Natural killer cell treated with Interleukin-12 subunit alpha and Interleukin-12 subunit beta and Interleukin-15 and Interleukin-18, amount 100 ng/mL, for 72 hours (primary cell): Measurements from ENCODE around the gene SNUPN. TPM values are rescaled to one million over a fixed set of nuclear protein-coding genes. Genes with fewer than 3 reads are reported as not detected.
"Not testable (repeated sequence)": the region's sequence is repeated elsewhere in the genome, so short reads cannot be mapped to it uniquely, and the experiment has no call there.

Source experiments
- ATAC-seq, 2 donors: fragments of 150-1000 bp; cut with Tn5 transposase in 1 of 2; sonication (Bioruptor Pico), chemical (Tn5 transposase) in 1 of 2; 2 replicates each; pipeline ENCODE4 v1.10.0; 2021
- DNase-seq: peaks from one replicate; pipeline ENCODE4 v3.0.0; 2022; ENCODE audit warnings: low spot score
- H3K27ac Mint-ChIP-seq, 2 donors: 1 replicate in 1 of 2; 2 replicates in 1 of 2; pipeline ENCODE4 v1.8.0; 2022; ENCODE audit warnings: mixed read lengths in 2 of 2, mild to moderate bottlenecking in 1 of 2, moderate library complexity in 1 of 2
- H3K27me3 Mint-ChIP-seq, 2 donors: 1 replicate in 1 of 2; 2 replicates in 1 of 2; pipeline ENCODE4 v1.8.0; 2022; ENCODE audit warnings: mixed read lengths in 2 of 2
- H3K36me3 Mint-ChIP-seq: one replicate; pipeline ENCODE4 v1.8.0; 2022; ENCODE audit warnings: mixed read lengths
- H3K4me1 Mint-ChIP-seq, 2 donors: 1 replicate in 1 of 2; 2 replicates in 1 of 2; pipeline ENCODE4 v1.8.0; 2022; ENCODE audit warnings: low read depth in 2 of 2, mixed read lengths in 2 of 2, mild to moderate bottlenecking in 1 of 2
- H3K4me3 Mint-ChIP-seq: one replicate; pipeline ENCODE4 v1.8.0; 2022; ENCODE audit warnings: mixed read lengths
- H3K9me3 Mint-ChIP-seq: 2 replicates; pipeline ENCODE4 v1.8.0; 2022; ENCODE audit warnings: mixed read lengths
- total RNA-seq, 2 donors: library from RNA; stranded (reverse); gene quantifications; one replicate each; pipeline ENCODE4 v1.2.3, GENCODE V29; 2022

Gene SNUPN
- total RNA-seq, 2 donors from 2014 or later, result 15.5 to 26.7 TPM

GRCh38 chr15:75636026-75636425 lies 10.5 kb upstream of the SNUPN start:
- DNase-seq, result no peak
- no peaks in the 10 kb centered on the region for H3K27me3 Mint-ChIP-seq
- H3K4me1 Mint-ChIP-seq, result peaks cover 23 to 29% of the 10 kb centered on the region in 2 donors
- peaks cover 12% of the 10 kb centered on the region for H3K36me3 Mint-ChIP-seq
- no peak overlapping the region for H3K4me3 Mint-ChIP-seq
- H3K9me3 Mint-ChIP-seq, result no peaks in the 10 kb centered on the region
- ATAC-seq, result no peak
- H3K27ac Mint-ChIP-seq, result no peak overlapping the region

GRCh38 chr15:75633922-75634321 lies 8.4 kb upstream of the SNUPN start:
- not testable (repeated sequence) for H3K4me3 Mint-ChIP-seq, H3K27me3 Mint-ChIP-seq, DNase-seq, H3K36me3 Mint-ChIP-seq, H3K9me3 Mint-ChIP-seq, ATAC-seq, H3K27ac Mint-ChIP-seq
- H3K4me1 Mint-ChIP-seq, result peaks cover 16 to 18% of the 10 kb centered on the region in 2 donors

- ATAC-seq, result no peak
- H3K36me3 Mint-ChIP-seq, result no peaks in the 10 kb centered on the region
- no peaks in the 10 kb centered on the region for H3K27me3 Mint-ChIP-seq
- H3K4me3 Mint-ChIP-seq, result no peak overlapping the region
- H3K4me1 Mint-ChIP-seq, result no peaks in the 10 kb centered on the region
- no peak overlapping the region for H3K27ac Mint-ChIP-seq
- no peak for DNase-seq
- H3K9me3 Mint-ChIP-seq, result no peaks in the 10 kb centered on the region
Measured at GRCh38 chr15:75631935-75632334, 6.4 kb upstream of the SNUPN start.

- H3K9me3 Mint-ChIP-seq, result no peaks in the 10 kb centered on the region
- no peaks in the 10 kb centered on the region for H3K36me3 Mint-ChIP-seq
- H3K27me3 Mint-ChIP-seq, result no peaks in the 10 kb centered on the region
- peaks cover 26 to 27% of the 10 kb centered on the region in 2 donors for H3K4me1 Mint-ChIP-seq
- DNase-seq, result no peak
- ATAC-seq, result no peak
- H3K27ac Mint-ChIP-seq, result peak overlapping the region in 1 of 2 donors; percentile 74
- H3K4me3 Mint-ChIP-seq, result no peak overlapping the region
Measured at GRCh38 chr15:75622505-75622904, 3.0 kb downstream of the SNUPN start.

- Mint-ChIP-seq H3K4me3 (no peak overlapping the region), H3K27me3 (no peaks in the 10 kb centered on the region), H3K36me3 (peaks cover 2% of the 10 kb centered on the region), H3K4me1 (peaks cover 19 to 20% of the 10 kb centered on the region in 2 donors), H3K27ac (peak overlapping the region; percentile 10 to 74), H3K9me3 (no peaks in the 10 kb centered on the region)
- DNase-seq (no peak), ATAC-seq (no peak)
Measured at GRCh38 chr15:75620841-75621391, 4.6 kb downstream of the SNUPN start.

DNA sequence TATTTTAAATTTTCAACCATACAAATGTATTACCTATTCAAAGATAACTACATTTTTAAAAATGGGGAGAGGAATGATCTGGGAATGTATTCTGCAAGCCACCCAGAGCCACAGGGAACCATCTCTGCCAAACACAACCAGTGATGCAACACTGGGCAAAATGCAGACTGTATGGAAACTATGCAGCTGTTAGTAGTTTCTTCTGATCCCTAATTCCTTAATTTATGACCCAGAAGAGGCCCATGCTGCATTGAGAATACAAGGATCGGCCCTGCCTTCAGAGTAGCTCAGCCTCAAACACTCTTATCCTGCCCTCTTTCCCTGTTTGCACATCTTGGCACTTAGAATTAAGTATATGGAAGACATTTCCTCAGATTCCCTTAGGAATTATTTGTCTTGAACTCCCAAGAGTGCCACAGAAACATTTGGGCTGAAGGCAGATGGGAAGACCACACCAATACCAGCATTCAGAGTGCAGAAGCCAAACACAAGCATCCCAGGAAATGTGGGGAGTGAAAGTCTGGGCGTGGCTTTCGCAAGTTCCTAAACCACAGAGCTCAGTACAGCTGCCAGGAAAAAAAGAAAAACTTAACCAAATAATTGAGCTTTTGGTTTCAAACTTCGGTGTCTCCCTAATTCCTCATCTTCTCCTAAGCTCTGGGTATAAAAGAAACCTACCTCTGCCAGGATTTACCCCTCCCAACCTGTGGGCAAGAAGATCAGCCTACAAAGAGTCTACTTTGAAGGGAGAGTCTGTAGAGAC lies 5.3 kb downstream of the SNUPN start:
- H3K27me3 Mint-ChIP-seq, result no peaks in the 10 kb centered on the region
- H3K36me3 Mint-ChIP-seq, result peaks cover 9% of the 10 kb centered on the region

GRCh38 chr15:75616766-75617165 lies 8.8 kb downstream of the SNUPN start:
- no peak overlapping the region for H3K27ac Mint-ChIP-seq
- no peaks in the 10 kb centered on the region for H3K9me3 Mint-ChIP-seq
- H3K4me3 Mint-ChIP-seq, result no peak overlapping the region
- H3K36me3 Mint-ChIP-seq, result peaks cover 23% of the 10 kb centered on the region
- no peak for ATAC-seq
- peaks cover 17% of the 10 kb centered on the region in 2 donors for H3K4me1 Mint-ChIP-seq
- H3K27me3 Mint-ChIP-seq, result no peaks in the 10 kb centered on the region
- DNase-seq, result no peak

More for the DNA sequence above, 5.3 kb downstream of the SNUPN start:
- ATAC-seq, result no peak
- no peak overlapping the region for H3K4me3 Mint-ChIP-seq
- no peak for DNase-seq
- peak overlapping the region; percentile 10 to 74 for H3K27ac Mint-ChIP-seq
- peaks cover 17 to 20% of the 10 kb centered on the region in 2 donors for H3K4me1 Mint-ChIP-seq
- no peaks in the 10 kb centered on the region for H3K9me3 Mint-ChIP-seq

GRCh38 chr15:75606711-75607699 lies 18.5 kb downstream of the SNUPN start:
- no peak for DNase-seq
- peak overlapping the region; percentile 77 to 86 for H3K27ac Mint-ChIP-seq
- peak; percentile 59 to 77 for ATAC-seq
- H3K4me1 Mint-ChIP-seq, result peaks cover 32 to 34% of the 10 kb centered on the region in 2 donors
- H3K27me3 Mint-ChIP-seq, result no peaks in the 10 kb centered on the region
- H3K4me3 Mint-ChIP-seq, result peak overlapping the region; percentile 72
- no peaks in the 10 kb centered on the region for H3K9me3 Mint-ChIP-seq
- peaks cover 11% of the 10 kb centered on the region for H3K36me3 Mint-ChIP-seq

DNA sequence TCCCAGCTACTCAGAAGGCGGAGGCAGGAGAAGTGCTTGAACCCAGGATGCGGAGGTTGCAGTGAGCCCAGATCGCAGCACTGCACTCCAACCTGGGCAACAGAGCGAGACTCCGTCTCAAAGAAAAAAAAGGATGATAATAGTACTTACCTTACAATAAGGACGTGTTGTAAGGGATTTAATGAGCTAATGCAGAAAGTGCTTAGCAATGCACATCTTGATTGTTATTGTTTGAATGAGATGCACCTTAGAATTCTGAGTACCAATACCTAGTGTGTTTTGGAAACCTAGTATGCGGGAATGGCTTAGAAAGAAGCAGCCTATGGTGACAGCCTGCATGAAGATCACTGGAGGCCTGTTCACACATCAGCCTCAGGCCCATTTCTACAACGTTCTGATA lies 19.5 kb downstream of the SNUPN start:
- Mint-ChIP-seq H3K9me3 (no peaks in the 10 kb centered on the region), H3K36me3 (peaks cover 10% of the 10 kb centered on the region), H3K4me1 (peaks cover 32 to 34% of the 10 kb centered on the region in 2 donors), H3K27me3 (no peaks in the 10 kb centered on the region), H3K4me3 (peak overlapping the region; percentile 72), H3K27ac (peak overlapping the region; percentile 77 to 86)
- ATAC-seq, result no peak
- no peak for DNase-seq

DNA sequence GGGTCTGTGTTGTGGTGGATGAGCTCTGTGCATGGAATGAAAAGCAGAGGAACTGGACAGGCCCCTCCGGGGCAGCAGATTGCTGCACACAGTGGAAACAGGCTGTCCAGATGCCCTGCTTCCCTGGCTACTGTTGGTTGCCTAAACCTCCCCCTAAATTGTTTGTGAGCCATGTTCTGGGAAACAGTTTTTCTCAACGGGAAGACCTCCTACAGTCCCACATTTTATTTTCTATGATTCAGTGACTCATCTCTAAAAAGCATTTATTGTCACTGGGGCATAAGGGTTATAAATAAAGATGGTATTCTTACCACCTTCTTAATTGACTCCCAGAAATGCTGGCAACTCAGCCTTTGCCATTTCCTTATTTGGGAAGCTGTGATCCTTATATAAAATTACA lies 26.1 kb downstream of the SNUPN start:
- Mint-ChIP-seq H3K27me3 (no peaks in the 10 kb centered on the region), H3K4me3 (no peak overlapping the region), H3K27ac (peak overlapping the region in 1 of 2 donors; percentile 76), H3K4me1 (peaks cover 25 to 28% of the 10 kb centered on the region in 2 donors), H3K9me3 (no peaks in the 10 kb centered on the region), H3K36me3 (peaks cover 11% of the 10 kb centered on the region)
- no peak for ATAC-seq
- no peak for DNase-seq

- DNase-seq, result no peak
- peak overlapping the region; percentile 76 to 90 for H3K27ac Mint-ChIP-seq
- no peaks in the 10 kb centered on the region for H3K9me3 Mint-ChIP-seq
- H3K4me1 Mint-ChIP-seq, result peaks cover 25 to 28% of the 10 kb centered on the region in 2 donors
- H3K27me3 Mint-ChIP-seq, result no peaks in the 10 kb centered on the region
- ATAC-seq, result no peak
- H3K4me3 Mint-ChIP-seq, result peak overlapping the region; percentile 39
- peaks cover 11% of the 10 kb centered on the region for H3K36me3 Mint-ChIP-seq
Measured at GRCh38 chr15:75598361-75598760, 27.2 kb downstream of the SNUPN start.

DNA sequence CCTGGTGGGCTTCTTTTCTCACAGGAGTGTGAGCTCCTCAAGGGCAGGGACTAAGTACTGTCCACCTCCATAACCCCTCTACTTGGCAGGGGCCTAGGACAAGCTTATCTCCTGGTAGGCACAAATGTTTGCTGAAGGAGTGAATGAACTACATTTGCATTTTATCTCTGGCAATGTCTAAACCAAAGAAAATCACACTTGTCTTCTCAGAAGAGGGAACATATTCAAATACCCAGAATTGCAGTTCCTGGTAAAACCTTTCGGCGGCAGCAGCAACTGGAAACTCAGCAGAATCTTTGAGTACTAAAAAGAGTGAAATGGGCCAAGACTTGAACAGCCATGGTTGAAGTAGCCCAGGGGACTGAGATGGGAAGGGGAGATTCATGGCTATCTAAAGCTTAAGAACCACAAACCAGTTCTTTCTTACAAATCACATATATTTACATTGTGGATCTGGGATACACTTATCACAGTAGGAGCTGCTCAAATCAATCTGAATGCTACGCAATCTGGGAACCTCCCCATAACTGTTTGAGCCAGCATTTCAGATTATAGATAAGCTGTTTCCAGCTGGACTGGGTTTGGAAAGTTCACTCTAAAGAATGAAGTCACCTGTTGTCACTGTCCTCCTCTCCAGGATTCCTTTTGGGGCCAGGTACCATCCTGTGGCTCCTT lies 27.7 kb downstream of the SNUPN start:
- DNase-seq, result peak; percentile 64
- Mint-ChIP-seq H3K4me1 (peaks cover 25 to 28% of the 10 kb centered on the region in 2 donors), H3K4me3 (peak overlapping the region; percentile 76), H3K27ac (peak overlapping the region; percentile 76 to 90), H3K36me3 (peaks cover 11% of the 10 kb centered on the region), H3K9me3 (no peaks in the 10 kb centered on the region), H3K27me3 (no peaks in the 10 kb centered on the region)
- ATAC-seq, result peak; percentile 68 to 72

DNA sequence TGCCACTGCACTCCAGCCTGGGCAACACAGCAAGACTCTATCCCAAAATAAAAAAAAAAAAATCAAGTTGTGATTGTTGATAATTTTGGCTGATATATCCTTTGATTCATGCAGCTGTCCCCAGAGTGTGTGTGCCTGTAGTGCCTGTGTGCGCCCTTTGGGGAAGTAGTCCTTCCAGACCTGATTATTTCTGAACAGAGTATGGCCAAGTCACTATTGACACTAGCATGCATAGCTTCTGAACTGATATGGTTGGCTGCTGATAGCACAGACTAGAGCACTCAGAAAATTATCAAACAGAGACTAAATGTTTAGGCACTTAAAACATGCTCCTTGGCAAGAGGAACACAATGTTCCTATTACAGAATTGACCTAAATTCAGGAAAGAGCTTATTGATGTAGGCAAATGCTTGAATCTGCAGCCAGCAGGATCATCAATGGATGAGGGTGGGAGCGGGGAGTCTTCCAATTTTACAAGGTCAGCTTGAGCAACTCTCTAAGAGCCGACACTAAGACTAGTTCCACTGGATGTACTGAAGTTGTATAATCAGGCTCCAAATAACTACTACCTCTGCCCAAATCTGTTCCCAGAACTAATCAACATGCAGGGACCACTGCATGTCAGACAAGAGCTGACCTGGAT lies 28.7 kb downstream of the SNUPN start:
- no peaks in the 10 kb centered on the region for H3K27me3 Mint-ChIP-seq
- peaks cover 14% of the 10 kb centered on the region for H3K36me3 Mint-ChIP-seq
- H3K4me1 Mint-ChIP-seq, result peaks cover 25 to 28% of the 10 kb centered on the region in 2 donors
- peak overlapping the region; percentile 76 to 90 for H3K27ac Mint-ChIP-seq
- H3K9me3 Mint-ChIP-seq, result no peaks in the 10 kb centered on the region
- peak overlapping the region; percentile 76 for H3K4me3 Mint-ChIP-seq
- DNase-seq, result no peak
- ATAC-seq, result no peak
